ENCODE measurements around the gene DOCK8. TPM values are rescaled to one million over a fixed set of nuclear protein-coding genes. Genes with fewer than 3 reads are reported as not detected.
"Not testable (repeated sequence)": the region's sequence is repeated elsewhere in the genome, so short reads cannot be mapped to it uniquely, and the experiment has no call there.

The DOCK8 gene
- total RNA-seq = 100 to 1,000 TPM; 101 to 134 TPM

- no peaks in the 10 kb centered on the region for H3K36me3 Mint-ChIP-seq
- H3K9me3 Mint-ChIP-seq = no peaks in the 10 kb centered on the region
- DNase-seq (ENCODE audit: low spot score in 2 of 2) (peak; percentile 62 to 78), ATAC-seq (peak; percentile 89 to 93)
- no peak within 1 kb of the TSS for H3K27ac Mint-ChIP-seq
Measured at GRCh38 chr9:214648-215493, at the start of gene DOCK8. Gene DOCK8, plus strand, starts transcription at chr9:214865. Its CDS starts 112 bp downstream, at chr9:214977.

- not testable (repeated sequence) for ATAC-seq; H3K27ac Mint-ChIP-seq; H3K9me3 Mint-ChIP-seq; DNase-seq (ENCODE audit: low spot score in 2 of 2); H3K36me3 Mint-ChIP-seq
Measured at GRCh38 chr9:169757-170156, 44.9 kb upstream of the DOCK8 start.

DNA sequence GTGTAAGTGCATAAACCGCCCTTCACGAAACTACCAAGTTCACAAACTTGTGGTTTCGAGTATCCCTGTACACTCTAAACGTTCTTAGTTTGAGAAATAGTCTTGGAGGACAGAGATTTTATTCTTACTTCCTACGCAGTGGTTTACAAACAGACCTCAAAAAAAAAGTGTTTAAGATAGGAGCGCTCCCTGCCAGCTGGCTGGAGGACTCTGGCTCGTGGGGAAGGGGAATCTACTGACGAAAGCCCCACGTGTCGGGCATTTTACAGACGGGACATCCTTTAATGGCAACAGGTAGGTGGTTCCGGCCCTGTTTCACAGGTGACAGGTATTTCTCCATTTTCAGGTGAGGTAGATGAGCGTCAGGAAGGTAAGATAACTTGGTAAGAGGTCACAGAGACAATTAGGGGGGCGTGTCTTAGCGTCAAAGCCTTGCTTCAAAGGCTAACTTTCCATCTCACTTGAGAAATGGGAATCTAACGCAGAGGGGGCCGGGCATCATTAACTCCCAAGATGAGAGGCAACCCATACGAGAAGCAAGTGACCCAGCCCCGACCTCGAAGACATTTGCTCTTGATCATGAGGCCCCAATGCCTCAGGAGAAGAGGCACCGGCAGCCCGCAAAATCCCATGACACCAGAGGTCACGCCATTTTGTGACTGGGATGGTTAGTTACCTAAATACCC is 36.4 kb upstream of the DOCK8 start:
- peak overlapping the region; percentile 90 for H3K27ac Mint-ChIP-seq
- ATAC-seq, H3K36me3 Mint-ChIP-seq, H3K9me3 Mint-ChIP-seq: not testable (repeated sequence)
- peak in 1 of 2 donors; percentile 6 for DNase-seq (ENCODE audit: low spot score in 2 of 2)

DNA sequence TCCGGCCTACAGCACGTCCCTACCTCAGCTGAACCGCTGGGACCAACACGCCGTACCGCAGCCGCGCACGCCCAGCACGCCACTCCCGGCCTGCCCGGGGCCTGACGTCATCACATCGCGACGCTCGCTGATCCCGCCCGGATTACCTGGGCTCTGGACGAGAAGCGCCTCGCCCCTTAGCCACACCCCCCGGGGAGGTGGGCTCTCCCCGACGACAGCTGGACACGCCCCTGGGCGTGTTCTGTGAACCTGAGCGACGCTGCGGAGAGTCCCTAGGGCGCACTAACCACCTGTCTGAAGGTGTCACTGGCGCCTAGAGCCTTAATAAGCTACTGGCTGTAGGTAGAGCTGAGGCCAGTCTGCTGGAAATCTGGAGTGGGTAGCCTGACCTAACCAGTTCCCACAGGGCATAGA is 35.7 kb upstream of the DOCK8 start, which contains the start of gene ZNG1A:
Gene ZNG1A (minus strand): TSS at position 87 of the 414 bp plus-strand sequence. CDS start 87 bp downstream, outside the sequence.
- DNase-seq (ENCODE audit: low spot score in 2 of 2) (peak; percentile 87 to 95), ATAC-seq (peak; percentile 38 to 73)
- H3K27ac Mint-ChIP-seq = peak within 1 kb of the TSS; percentile 90
- not testable (repeated sequence) for H3K9me3 Mint-ChIP-seq, H3K36me3 Mint-ChIP-seq

DNA sequence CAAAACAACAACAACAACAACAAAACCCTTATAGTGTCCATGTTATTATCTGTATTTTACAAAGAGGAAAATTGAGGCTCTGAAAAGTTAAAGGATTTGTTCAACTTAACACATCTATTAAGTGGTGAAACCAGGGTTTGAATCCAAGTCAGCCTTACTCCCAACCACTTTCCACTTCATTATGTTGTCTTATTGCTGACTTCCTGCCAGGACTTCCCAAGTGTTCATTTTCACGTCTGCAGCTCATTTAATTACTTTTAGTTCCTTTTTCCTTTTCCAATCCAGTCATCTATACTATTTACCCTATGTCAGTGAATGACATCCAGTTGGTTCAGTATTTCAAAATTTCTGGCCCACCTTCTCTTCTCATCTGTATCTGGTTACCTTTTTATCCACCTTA is 15.1 kb upstream of the DOCK8 start:
- H3K9me3 Mint-ChIP-seq; DNase-seq (ENCODE audit: low spot score in 2 of 2); H3K27ac Mint-ChIP-seq; H3K36me3 Mint-ChIP-seq; ATAC-seq: not testable (repeated sequence)

- ATAC-seq = no peak
- H3K36me3 Mint-ChIP-seq = no peaks in the 10 kb centered on the region
- H3K27ac Mint-ChIP-seq = no peak overlapping the region
- peaks cover 0 to 4% of the 10 kb centered on the region in 2 donors for H3K9me3 Mint-ChIP-seq
- no peak for DNase-seq (ENCODE audit: low spot score in 2 of 2)
Measured at GRCh38 chr9:206481-206880, 8.2 kb upstream of the DOCK8 start.

DNA sequence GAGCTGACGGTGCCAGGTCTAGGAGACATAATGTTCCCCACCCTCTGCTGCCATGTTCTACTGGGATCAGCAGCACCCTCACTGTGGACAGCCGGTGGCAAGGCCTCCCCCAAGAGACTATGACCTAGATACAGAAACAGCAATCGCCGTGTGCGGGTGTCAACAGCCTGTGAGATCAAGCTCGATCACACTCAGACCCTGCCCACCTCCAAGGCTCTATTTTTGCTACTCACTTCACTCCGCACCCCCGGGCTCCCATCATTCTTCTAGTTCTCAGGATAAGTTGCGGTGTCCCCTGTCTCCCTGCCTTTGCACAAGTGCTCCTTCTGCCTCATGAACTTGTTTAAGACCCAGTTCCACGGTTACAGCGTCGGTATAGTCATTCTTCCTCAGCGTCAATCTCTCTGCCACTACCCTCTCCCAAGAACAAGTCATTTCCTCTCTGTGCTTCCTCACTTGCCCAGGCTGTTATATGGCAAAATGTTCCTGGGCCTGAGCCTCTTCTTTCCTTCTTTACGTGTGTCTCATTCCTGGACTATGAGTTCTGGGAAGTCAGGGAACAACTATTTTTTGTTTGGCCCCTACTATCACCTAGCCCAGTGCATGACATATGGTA is 5.4 kb upstream of the DOCK8 start:
- peaks cover 0 to 4% of the 10 kb centered on the region in 2 donors for H3K9me3 Mint-ChIP-seq
- no peak overlapping the region for H3K27ac Mint-ChIP-seq
- ATAC-seq = no peak
- H3K36me3 Mint-ChIP-seq = no peaks in the 10 kb centered on the region
- no peak for DNase-seq (ENCODE audit: low spot score in 2 of 2)

GRCh38 chr9:211036-211435 is 3.6 kb upstream of the DOCK8 start:
- ATAC-seq = no peak

DNA sequence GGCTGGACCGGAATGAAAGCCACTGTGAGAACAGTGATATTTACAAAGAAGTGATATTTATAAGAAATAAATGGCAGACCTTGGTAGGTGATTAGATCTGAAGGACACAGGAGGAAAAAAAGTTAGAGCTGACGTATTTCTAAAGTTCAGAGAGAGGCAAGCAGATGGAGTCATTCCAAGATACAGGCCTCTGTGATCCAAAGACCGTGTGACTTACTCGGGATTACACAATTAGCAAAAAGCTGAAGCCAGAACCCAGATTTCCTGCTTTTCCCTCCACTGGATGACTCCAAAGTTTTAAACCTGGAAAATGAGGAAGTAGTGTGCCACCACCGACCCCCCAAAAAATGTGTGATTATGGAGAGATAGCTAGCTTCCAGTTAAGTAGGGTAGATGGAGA is 3.1 kb upstream of the DOCK8 start:
- no peak for DNase-seq (ENCODE audit: low spot score in 2 of 2)
- no peak for ATAC-seq

More at GRCh38 chr9:211036-211435, 3.6 kb upstream of the DOCK8 start:
- no peak for DNase-seq (ENCODE audit: low spot score in 2 of 2)
- no peaks in the 10 kb centered on the region for H3K36me3 Mint-ChIP-seq
- no peak overlapping the region for H3K27ac Mint-ChIP-seq
- H3K9me3 Mint-ChIP-seq = peaks cover 0 to 4% of the 10 kb centered on the region in 2 donors

GRCh38 chr9:212297-212696 is 2.4 kb upstream of the DOCK8 start:
- Mint-ChIP-seq H3K36me3 (no peaks in the 10 kb centered on the region), H3K27ac (no peak overlapping the region), H3K9me3 (no peaks in the 10 kb centered on the region)
- no peak for DNase-seq (ENCODE audit: low spot score in 2 of 2)
- ATAC-seq = no peak

More for the DNA sequence above, 3.1 kb upstream of the DOCK8 start:
- H3K27ac Mint-ChIP-seq = no peak overlapping the region
- H3K36me3 Mint-ChIP-seq = no peaks in the 10 kb centered on the region
- peaks cover 0 to 3% of the 10 kb centered on the region in 2 donors for H3K9me3 Mint-ChIP-seq

- H3K36me3 Mint-ChIP-seq; DNase-seq (ENCODE audit: low spot score in 2 of 2): not testable (repeated sequence)
Measured at GRCh38 chr9:213901-214300, 764 bp upstream of the DOCK8 start.

DNA sequence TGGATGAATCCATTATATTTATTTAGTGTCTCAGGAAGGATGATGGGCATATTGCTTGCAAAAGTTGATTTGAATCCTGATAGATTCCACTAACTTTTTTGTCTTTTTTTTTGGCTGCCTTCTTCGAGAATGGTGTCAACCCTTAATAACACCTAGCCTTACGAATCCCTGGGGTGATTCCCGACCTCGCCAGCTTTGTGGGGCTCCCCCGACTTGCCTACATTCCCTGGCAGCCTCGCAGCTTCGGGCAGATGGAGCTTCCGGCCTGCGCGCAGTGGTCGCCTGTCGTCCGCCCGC is 366 bp upstream of the DOCK8 start:
- DNase-seq (ENCODE audit: low spot score in 2 of 2) = no peak
- Mint-ChIP-seq H3K27ac (no peak overlapping the region), H3K36me3 (no peaks in the 10 kb centered on the region), H3K9me3 (no peaks in the 10 kb centered on the region)
- ATAC-seq = no peak

More at GRCh38 chr9:213901-214300, 764 bp upstream of the DOCK8 start:
- not testable (repeated sequence) for H3K9me3 Mint-ChIP-seq, ATAC-seq, H3K27ac Mint-ChIP-seq

- H3K27ac Mint-ChIP-seq = no peak overlapping the region
- DNase-seq (ENCODE audit: low spot score in 2 of 2) (no peak), ATAC-seq (no peak)
- H3K9me3 Mint-ChIP-seq = no peaks in the 10 kb centered on the region
- H3K36me3 Mint-ChIP-seq = no peaks in the 10 kb centered on the region
Measured at GRCh38 chr9:215631-216155, 1.0 kb downstream of the DOCK8 start.

DNA sequence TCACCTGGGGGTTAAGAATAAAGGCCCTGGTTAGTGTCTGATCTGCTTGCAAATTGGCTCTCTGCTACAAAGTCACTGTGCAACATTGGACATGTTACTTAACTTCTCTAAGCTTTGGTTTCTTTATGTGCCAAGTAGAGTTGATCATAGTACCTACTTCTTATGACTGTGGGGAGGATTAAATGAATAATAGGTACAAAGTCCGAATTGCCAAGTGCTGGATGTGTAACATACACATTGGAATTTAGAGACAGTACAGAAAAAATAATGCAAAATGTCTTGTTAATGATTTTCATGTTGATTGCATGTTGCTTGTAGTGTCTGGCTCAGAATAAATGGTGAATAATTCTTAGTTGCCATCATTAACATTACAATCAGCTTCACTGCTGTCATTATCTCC is 2.2 kb downstream of the DOCK8 start:
- H3K9me3 Mint-ChIP-seq = no peaks in the 10 kb centered on the region
- H3K36me3 Mint-ChIP-seq = no peaks in the 10 kb centered on the region
- no peak overlapping the region for H3K27ac Mint-ChIP-seq
- no peak for ATAC-seq
- DNase-seq (ENCODE audit: low spot score in 2 of 2) = no peak

DNA sequence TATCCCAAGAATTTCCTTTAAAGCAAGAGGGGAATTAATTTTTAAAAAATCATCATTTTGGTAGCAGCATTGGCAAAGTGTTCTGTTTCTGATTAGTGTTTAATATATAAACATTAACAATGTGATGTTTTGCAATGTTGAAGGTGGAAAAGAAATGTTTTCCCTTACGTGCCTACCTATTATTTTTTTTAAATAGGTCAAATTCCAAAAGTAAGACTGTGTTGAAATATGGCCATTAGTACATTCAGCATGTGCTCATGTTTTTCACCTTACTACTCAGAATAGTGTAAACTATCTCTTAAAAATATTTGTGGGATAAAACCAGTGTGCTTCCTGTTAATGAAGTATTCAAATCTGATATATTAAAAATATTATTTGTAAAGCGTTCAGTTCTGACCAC is 3.3 kb downstream of the DOCK8 start:
- DNase-seq (ENCODE audit: low spot score in 2 of 2) (no peak), ATAC-seq (no peak)
- H3K9me3 Mint-ChIP-seq = no peaks in the 10 kb centered on the region
- no peak overlapping the region for H3K27ac Mint-ChIP-seq
- no peaks in the 10 kb centered on the region for H3K36me3 Mint-ChIP-seq

- not testable (repeated sequence) for H3K9me3 Mint-ChIP-seq; H3K27ac Mint-ChIP-seq; ATAC-seq; H3K36me3 Mint-ChIP-seq; DNase-seq (ENCODE audit: low spot score in 2 of 2)
Measured at GRCh38 chr9:219036-219435, 4.4 kb downstream of the DOCK8 start.
